GM18511 (cell line): ENCODE results near the gene APBA1.
"Not testable (repeated sequence)": the region's sequence is repeated elsewhere in the genome, so short reads cannot be mapped to it uniquely, and the experiment has no call there.

Experiments
- ATAC-seq: cut with Tn5 transposase; IDR thresholded peaks from one replicate; pipeline ENCODE4 v1.9.1; 2021; ENCODE audit warnings: mild to moderate bottlenecking, moderate library complexity; ENCODE audit not compliant: unreplicated experiment

APBA1 gene

GRCh38 chr9:69452110-69452782 is 219.9 kb downstream of the APBA1 start:
- no peak for ATAC-seq

DNA sequence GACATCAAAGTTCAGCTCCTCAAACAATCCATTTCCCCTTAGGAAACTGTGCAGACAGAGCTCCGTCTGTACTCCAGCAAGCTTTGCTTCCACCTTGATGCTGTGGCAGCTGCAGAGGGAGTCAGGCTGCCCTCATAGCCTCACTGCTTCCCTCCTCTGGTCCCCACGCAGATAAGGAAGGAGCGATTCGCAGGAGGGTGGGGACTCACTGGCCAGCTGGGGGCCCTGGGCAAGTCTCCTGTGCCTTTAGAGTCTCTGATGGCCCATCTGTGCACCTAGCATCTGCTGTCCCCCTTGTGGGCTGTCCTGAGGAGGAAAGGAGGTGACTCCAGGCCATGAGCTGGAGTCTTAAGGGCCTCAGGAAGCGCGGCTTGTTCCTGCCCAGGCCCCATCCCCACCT is 225.7 kb downstream of the APBA1 start:
- ATAC-seq = no peak

GRCh38 chr9:69445251-69445650 is 226.9 kb downstream of the APBA1 start:
- no peak for ATAC-seq

DNA sequence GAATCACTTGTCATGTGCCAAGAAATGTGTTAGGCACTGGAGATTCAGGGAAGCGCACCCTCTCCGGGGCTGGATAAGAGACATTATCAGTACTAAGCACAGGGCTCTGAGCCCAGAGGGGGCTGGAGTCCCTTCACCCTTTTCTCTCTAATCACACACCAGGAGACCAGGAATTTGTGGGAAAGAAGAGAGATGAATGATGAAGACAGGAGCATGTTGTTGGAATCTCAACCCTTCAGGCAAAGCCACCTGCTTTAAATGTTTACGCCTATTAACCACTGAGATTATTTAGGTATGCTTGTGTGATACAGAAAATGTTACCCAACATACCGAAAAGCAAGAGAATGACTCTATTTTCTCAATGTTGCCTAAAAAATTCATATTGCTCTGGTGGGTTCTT is 227.4 kb downstream of the APBA1 start:
- no peak for ATAC-seq

GRCh38 chr9:69444021-69444420 is 228.2 kb downstream of the APBA1 start:
- ATAC-seq = no peak

GRCh38 chr9:69443178-69443577 is 229.0 kb downstream of the APBA1 start:
- no peak for ATAC-seq

DNA sequence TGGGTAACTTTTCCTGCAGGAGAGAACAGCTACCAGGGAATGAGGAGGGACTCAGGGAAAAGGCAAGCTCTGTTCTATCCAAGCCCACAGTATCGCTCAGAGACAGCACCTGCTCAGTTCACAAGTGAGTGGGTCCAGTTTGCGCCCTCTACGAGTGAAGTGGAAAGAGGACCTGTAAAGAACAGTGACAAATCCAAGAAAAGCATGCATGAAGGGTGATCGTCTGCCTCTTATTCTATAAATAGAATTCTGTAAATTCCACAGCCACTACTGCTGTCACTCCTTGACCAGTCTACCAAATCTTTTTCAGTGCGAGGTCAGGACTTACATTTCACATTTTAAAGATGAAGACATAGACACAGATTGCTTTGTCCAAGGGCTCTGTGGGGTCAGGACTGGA is 229.7 kb downstream of the APBA1 start:
- no peak for ATAC-seq

GRCh38 chr9:69440254-69440955 is 231.8 kb downstream of the APBA1 start:
- ATAC-seq = not testable (repeated sequence)

GRCh38 chr9:69439654-69440053 is 232.5 kb downstream of the APBA1 start:
- not testable (repeated sequence) for ATAC-seq

DNA sequence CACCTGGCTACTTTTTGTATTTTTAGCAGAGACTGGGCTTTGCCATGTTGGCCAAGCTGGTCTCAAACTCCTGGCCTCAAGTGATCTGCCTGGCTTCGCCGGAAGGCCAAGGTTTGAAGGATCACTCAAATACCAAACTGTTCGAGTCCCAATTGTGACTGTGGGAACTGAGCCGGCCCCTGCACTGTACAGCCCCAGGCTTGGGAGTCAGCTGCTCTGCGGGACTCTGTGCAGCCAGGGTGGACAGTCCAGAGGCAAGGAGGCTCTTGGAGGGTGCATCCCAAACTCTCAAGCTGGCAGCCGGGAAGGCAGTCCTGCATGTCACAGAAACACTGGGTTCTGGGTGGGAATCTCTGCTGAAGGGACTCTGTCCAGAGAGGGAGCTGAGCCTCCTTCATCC is 238.2 kb downstream of the APBA1 start:
- ATAC-seq = no peak

- no peak for ATAC-seq
Observed at GRCh38 chr9:69433392-69433791, 238.8 kb downstream of the APBA1 start.

DNA sequence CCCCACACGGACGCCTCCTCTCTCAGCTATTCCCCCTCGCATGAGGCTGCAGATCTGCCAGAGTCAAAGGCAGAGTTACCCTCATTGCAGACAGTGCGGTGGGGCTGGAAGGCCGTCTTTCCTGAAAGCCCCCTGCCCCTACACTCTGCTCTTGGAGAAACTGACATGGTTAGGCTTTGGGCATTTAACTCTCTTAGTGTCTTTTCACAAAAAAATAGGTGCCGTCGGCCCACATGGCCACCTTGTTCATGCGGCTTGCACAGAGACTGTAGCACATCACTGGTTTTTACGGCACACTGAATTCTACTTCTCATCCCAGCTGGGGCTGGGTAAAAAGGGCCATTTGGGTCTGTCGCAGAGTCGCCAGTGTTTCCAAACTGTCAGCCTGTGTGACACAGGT is 239.5 kb downstream of the APBA1 start:
- no peak for ATAC-seq

DNA sequence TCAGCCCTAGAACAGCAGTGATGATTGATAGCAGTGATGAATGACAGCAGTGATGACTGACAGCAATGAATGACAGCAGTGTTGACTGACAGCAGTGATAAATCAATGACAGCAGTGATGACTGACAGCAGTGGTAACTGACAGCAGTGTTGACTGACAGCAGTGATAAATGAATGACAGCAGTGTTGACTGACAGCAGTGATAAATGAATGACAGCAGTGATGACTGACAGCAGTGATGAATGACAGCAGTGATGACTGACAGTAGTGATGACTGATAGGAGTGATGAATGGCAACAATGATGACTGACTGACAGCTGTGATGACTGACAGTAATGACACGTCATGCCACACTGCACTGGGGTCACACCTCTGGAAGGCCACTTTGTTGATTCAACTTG is 240.4 kb downstream of the APBA1 start:
- no peak for ATAC-seq

DNA sequence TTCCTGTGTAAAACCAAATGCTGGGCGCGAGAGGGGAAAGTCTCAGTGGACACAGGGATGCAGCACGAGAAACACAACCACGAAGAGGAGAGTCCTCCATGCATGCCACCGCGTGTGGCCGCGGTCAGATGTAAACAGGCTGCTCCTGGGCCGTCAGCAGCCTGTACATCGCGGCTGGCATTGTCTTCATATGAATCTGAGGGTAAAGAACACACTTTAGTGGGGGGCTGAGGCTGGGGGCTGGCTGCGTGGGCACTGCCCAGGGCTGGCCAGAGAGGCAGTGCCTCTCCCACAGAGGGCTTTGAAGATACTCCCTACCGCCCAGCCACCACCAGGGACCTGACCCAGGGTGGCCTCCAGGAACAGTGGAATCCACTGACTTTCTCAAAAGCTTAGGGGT is 241.0 kb downstream of the APBA1 start:
- no peak for ATAC-seq

- no peak for ATAC-seq
Observed at GRCh38 chr9:69430206-69430605, 242.0 kb downstream of the APBA1 start.

DNA sequence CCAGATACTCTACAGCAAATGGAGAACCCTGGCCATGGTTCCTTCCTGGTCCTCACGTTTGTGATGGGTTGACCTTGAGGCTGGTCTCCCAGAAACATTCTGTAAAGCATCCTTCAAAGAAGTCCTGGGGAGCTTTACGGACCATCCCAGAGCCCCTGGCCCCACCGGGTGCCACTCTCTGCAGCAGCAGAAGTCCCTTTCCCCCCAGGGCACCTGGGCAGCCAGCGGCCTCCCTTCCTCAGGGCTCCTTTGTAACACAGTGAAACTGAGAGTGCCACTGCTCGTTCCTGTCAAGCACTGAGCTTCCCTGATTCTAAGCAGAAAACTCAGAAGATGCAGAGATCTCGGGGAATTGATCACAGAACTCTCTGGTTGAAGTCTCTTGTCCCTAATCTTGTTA is 242.9 kb downstream of the APBA1 start:
- ATAC-seq = no peak

GRCh38 chr9:69428017-69428785 is 244.0 kb downstream of the APBA1 start:
- no peak for ATAC-seq

GRCh38 chr9:69427286-69427685 is 244.9 kb downstream of the APBA1 start:
- no peak for ATAC-seq

GRCh38 chr9:69425136-69425801 is 246.9 kb downstream of the APBA1 start:
- no peak for ATAC-seq

DNA sequence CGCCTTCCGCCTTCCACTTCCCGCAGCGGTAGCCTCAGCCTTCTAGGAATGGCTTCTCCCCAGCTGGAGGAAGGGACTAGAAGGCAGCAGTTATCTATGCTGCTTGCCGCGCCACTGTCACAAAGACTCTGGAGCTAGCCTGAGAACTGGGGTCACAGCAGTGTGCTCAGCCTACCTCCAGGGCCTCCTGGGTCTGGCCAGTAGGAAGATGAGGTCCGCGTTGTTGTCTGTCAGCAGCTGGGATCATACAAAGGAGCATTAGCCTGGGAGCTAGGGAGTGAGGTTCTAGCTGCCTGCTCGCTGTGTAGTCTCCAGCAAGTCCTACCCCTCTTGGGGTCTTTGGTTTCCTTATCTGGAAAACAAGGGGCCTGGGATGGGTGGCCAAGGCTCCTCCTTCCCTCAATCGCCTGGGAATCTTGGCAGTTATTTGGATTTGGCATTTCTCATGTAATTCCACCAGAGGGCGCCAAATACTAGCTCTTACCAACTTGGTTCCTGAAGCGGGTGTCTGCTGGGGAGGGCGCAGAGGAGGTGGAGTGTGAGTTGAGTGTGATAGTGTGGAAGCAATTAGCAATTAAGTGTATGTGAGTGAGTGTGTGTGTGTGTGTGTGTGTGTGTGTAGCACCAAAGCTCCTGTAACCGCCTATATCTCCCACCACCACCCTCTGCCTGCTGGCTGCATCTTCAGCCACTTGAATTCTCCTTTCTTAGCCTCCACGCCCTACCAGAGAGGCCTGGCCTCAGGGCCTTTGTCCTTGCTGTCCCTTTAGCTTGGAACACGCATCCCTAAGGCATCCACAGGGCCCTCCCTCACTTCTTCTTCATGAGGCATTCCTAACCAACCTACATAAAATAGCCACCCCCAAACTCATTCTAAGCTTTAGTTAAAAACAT is 250.0 kb downstream of the APBA1 start:
- peak; percentile 76 for ATAC-seq
